ENCODE results near the gene NAP1L5. TPM values are rescaled to one million over a fixed set of nuclear protein-coding genes. Genes with fewer than 3 reads are reported as not detected.

Gene NAP1L5
- total RNA-seq, 1 experiment from 2014 or later, result not detected

DNA sequence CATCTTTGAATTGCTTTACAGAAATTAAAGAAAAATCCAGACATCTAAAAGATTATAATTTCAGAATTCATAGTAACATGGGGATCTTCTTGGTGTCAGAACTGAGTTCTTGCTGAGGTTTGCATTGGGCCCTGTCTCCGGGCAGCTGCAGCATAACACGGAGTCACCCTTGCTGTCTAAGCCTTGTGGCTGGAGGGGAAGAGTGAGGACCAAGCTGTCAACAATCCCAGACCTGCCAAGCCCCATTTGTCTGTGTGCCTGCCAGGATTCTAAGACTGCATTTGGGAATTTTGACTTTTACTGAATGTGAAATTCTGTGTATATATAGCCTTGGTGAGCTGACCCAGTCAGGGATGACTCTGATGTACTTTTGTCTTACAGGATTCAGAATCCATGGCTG is 25.2 kb upstream of the NAP1L5 start:
- intact Hi-C loops (cut with micrococcal nuclease; ENCODE audit: unreplicated experiment), result no loop called here
- Mint-ChIP-seq H3K4me3 (ENCODE audit: unreplicated experiment) (no peak overlapping the region), H3K27me3 (ENCODE audit: insufficient read depth, unreplicated experiment) (no peaks in the 10 kb centered on the region), H3K27ac (ENCODE audit: unreplicated experiment) (no peak overlapping the region), H3K36me3 (ENCODE audit: insufficient read depth, unreplicated experiment) (peaks cover 6% of the 10 kb centered on the region), H3K9me3 (ENCODE audit: unreplicated experiment) (peaks cover 3% of the 10 kb centered on the region), H3K4me1 (ENCODE audit: low read depth, unreplicated experiment) (no peaks in the 10 kb centered on the region)
- BruUV-seq (replicated peaks), result no TSS peak
- Histone ChIP-seq H3K9me3 (no peaks in the 10 kb centered on the region), H3K4me1 (no peaks in the 10 kb centered on the region), H3K27me3 (replicated peaks; ENCODE audit: control insufficient read depth, insufficient read depth, low read length) (no peaks in the 10 kb centered on the region), H3K36me3 (ENCODE audit: control insufficient read depth, insufficient read depth, low read length) (no peaks in the 10 kb centered on the region), H3K4me3 (ENCODE audit: low read depth, low read length) (no peak overlapping the region)
- TF ChIP-seq, protein P1, sequence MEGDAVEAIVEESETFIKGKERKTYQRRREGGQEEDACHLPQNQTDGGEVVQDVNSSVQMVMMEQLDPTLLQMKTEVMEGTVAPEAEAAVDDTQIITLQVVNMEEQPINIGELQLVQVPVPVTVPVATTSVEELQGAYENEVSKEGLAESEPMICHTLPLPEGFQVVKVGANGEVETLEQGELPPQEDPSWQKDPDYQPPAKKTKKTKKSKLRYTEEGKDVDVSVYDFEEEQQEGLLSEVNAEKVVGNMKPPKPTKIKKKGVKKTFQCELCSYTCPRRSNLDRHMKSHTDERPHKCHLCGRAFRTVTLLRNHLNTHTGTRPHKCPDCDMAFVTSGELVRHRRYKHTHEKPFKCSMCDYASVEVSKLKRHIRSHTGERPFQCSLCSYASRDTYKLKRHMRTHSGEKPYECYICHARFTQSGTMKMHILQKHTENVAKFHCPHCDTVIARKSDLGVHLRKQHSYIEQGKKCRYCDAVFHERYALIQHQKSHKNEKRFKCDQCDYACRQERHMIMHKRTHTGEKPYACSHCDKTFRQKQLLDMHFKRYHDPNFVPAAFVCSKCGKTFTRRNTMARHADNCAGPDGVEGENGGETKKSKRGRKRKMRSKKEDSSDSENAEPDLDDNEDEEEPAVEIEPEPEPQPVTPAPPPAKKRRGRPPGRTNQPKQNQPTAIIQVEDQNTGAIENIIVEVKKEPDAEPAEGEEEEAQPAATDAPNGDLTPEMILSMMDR (IDR thresholded peaks at IDR 0.05; ENCODE audit: insufficient read depth in 1 of 2, low read depth in 1 of 2, low read length in 1 of 2, severe bottlenecking in 1 of 2, unreplicated experiment in 1 of 2), result no peak
- no peak for DNase-seq
- POLR2A ChIA-PET, result no interaction called here
- CTCF ChIA-PET, result no interaction called here

DNA sequence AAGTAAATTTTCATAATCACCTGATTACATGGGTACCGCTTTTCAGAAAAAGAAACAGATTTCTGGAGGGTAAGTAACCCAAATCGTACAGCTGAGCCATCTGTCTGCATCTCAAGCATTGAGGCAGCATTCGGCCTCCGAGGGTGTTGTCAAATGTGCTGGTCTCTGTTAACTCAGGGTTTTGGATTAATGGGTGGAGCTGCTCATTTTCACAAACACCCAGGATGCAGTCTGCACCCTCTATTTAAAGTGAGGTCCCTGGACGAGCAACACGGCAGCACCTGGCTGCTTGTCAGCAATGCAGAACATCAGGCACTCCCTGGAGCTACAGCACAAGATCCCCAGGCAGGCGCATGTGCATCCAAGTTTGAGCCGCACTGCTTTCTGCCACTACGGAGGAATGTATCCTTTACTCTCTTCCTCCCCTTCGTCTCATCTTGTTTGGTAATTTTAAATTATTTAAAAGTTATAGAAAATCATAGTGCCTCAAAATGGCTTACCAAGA is 24.7 kb upstream of the NAP1L5 start:
- no peaks in the 10 kb centered on the region for H3K4me1 Mint-ChIP-seq (ENCODE audit: low read depth, unreplicated experiment)
- no peaks in the 10 kb centered on the region for H3K36me3 ChIP-seq (ENCODE audit: control insufficient read depth, insufficient read depth, low read length)
- CTCF ChIA-PET, result no interaction called here
- POLR2A ChIA-PET, result no interaction called here
- intact Hi-C loops (cut with micrococcal nuclease; ENCODE audit: unreplicated experiment), result no loop called here
- no peaks in the 10 kb centered on the region for H3K27me3 Mint-ChIP-seq (ENCODE audit: insufficient read depth, unreplicated experiment)
- H3K27me3 ChIP-seq (replicated peaks; ENCODE audit: control insufficient read depth, insufficient read depth, low read length), result no peaks in the 10 kb centered on the region
- no peaks in the 10 kb centered on the region for H3K4me1 ChIP-seq
- TF ChIP-seq, protein P1 (IDR thresholded peaks at IDR 0.05; ENCODE audit: insufficient read depth in 1 of 2, low read depth in 1 of 2, low read length in 1 of 2, severe bottlenecking in 1 of 2, unreplicated experiment in 1 of 2), result no peak
- H3K27ac Mint-ChIP-seq (ENCODE audit: unreplicated experiment), result no peak overlapping the region
- H3K36me3 Mint-ChIP-seq (ENCODE audit: insufficient read depth, unreplicated experiment), result peaks cover 1% of the 10 kb centered on the region
- peaks cover 3% of the 10 kb centered on the region for H3K9me3 ChIP-seq
- H3K9me3 Mint-ChIP-seq (ENCODE audit: unreplicated experiment), result peaks cover 8% of the 10 kb centered on the region
- H3K4me3 Mint-ChIP-seq (ENCODE audit: unreplicated experiment), result no peak overlapping the region
- BruUV-seq (replicated peaks), result no TSS peak
- no peak overlapping the region for H3K4me3 ChIP-seq (ENCODE audit: low read depth, low read length)
- DNase-seq, result no peak

DNA sequence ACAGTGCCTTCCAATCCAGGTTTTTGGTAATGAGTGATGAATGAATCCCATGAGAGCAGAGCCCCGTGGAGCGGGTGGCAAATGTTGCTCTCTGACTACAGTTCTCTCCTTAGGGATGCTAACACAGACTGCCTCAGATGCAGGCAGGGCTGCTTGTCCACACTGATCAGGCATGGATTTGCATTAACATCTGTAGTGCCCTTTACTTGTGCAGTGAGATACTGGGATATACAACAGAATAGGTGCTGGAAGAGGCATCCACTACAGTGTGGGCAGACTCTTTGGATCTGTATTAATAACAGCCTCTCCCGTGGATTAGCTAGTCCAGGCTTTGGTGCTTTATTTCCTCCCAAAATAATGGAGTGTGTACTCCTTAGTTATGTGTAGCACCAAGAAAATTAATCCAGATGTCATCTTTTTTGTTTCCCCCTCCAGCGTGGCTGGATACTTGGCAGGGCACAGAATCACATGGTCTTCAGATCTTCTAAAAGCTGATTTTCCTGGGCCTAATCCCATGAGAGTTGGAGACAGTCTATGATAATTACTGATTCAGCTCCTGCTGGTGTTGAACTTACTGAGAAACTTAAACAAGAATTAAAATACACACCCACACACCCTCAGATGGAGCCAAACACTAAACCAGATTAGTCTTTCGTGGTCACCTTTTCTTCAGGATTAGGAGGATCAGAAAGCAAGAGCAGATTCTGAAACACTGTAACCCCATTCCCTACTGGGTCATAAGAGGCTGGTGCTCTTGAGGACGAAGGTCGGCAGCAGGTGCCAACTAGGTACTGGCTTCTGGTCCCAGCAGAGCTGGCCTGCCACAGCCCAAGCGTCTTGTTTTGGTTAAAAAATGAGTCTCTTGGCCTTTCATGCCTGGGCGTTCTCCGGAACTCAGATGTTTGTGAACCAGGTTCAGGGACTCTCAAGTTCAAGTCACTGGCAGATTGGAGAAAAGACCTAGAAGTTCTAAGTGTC is 23.1 kb upstream of the NAP1L5 start:
- Histone ChIP-seq H3K4me1 (no peaks in the 10 kb centered on the region), H3K9me3 (peaks cover 7% of the 10 kb centered on the region), H3K36me3 (ENCODE audit: control insufficient read depth, insufficient read depth, low read length) (no peaks in the 10 kb centered on the region), H3K4me3 (ENCODE audit: low read depth, low read length) (no peak overlapping the region), H3K27me3 (replicated peaks; ENCODE audit: control insufficient read depth, insufficient read depth, low read length) (no peaks in the 10 kb centered on the region)
- Mint-ChIP-seq H3K36me3 (ENCODE audit: insufficient read depth, unreplicated experiment) (no peaks in the 10 kb centered on the region), H3K27me3 (ENCODE audit: insufficient read depth, unreplicated experiment) (no peaks in the 10 kb centered on the region), H3K4me3 (ENCODE audit: unreplicated experiment) (no peak overlapping the region), H3K4me1 (ENCODE audit: low read depth, unreplicated experiment) (no peaks in the 10 kb centered on the region), H3K27ac (ENCODE audit: unreplicated experiment) (no peak overlapping the region), H3K9me3 (ENCODE audit: unreplicated experiment) (peaks cover 19% of the 10 kb centered on the region)
- TF ChIP-seq, protein P1 (IDR thresholded peaks at IDR 0.05; ENCODE audit: insufficient read depth in 1 of 2, low read depth in 1 of 2, low read length in 1 of 2, severe bottlenecking in 1 of 2, unreplicated experiment in 1 of 2), result no peak
- BruUV-seq (replicated peaks), result no TSS peak
- intact Hi-C loops (cut with micrococcal nuclease; ENCODE audit: unreplicated experiment), result no loop called here
- ChIA-PET CTCF (no interaction called here), POLR2A (no interaction called here)
- no peak for DNase-seq

Measured in Caco-2 (cell line).